HG03354 (cell line): ENCODE results near the gene COL4A5.
"Not testable (repeated sequence)": the region's sequence is repeated elsewhere in the genome, so short reads cannot be mapped to it uniquely, and the experiment has no call there.

Experiments used
- ATAC-seq: cut with Tn5 transposase; IDR thresholded peaks from one replicate; pipeline ENCODE4 v1.9.1; 2021; ENCODE audit warnings: mild to moderate bottlenecking; ENCODE audit not compliant: unreplicated experiment, poor library complexity, severe bottlenecking

Gene COL4A5

DNA sequence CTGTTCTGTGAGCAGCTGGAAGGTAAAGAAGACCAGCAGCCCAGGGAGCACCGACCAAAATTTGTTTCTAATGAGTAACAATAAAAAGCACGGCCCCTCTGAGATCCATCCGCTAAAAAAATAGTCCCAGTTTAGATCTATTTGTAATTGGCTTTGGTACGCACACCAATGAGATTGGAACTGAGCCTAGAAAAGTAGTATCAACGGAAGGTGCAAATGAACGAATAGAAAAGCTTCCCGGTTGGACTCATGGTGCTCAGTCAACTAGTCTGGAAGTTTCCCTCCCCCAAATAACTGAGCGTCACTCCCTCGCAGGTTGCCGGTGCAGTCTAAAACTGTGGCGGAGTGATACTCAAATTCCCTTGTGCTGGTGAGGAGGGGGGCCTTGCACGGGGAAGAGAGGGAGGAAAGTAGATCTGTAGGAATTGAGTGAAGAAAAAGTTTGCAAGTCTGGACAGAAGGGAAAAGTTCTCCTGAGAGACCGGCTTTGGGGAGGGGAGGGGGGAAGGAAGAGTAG, at the start of gene COL4A5:
Gene COL4A5, plus strand, starts transcription at position 413 of the 517 bp plus-strand sequence. CDS start 288 bp downstream, outside the sequence.
- ATAC-seq, result no peak

DNA sequence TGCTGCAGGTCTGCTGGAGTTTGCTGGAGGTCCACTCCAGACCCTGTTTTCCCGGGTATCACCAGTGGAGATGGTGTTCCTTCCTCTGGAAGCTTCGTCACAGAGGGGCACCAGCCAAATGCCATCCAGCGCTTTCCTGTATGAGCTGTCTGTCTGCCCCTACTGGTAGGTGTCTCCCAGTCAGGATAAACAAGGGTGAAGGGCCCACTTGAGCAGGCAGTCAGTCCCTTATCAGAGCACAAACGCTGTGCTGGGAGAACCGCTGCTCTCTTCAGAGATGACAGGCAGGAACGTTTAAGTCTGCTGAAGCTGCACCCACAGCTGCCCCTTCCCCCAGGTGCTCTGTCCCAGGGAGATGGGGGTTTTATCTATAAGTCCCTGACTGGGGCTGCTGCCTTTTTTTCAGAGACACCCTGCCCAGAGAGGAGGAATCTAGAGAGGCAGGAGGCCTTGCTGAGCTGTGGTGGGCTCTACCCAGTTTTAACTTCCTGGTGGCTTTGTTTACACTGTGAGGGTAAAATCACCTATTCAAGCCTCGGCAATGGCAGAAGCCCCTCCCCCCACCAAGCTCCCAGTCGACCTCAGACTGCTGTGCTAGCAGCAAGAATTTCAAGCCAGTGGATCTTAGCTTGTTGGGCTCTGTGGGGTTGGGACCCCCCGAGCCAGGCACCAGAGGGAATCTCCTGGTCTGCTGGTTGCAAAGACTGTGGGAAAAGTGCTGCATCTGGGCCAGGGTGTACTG, 48.5 kb upstream of the COL4A5 start:
- ATAC-seq, result not testable (repeated sequence)

DNA sequence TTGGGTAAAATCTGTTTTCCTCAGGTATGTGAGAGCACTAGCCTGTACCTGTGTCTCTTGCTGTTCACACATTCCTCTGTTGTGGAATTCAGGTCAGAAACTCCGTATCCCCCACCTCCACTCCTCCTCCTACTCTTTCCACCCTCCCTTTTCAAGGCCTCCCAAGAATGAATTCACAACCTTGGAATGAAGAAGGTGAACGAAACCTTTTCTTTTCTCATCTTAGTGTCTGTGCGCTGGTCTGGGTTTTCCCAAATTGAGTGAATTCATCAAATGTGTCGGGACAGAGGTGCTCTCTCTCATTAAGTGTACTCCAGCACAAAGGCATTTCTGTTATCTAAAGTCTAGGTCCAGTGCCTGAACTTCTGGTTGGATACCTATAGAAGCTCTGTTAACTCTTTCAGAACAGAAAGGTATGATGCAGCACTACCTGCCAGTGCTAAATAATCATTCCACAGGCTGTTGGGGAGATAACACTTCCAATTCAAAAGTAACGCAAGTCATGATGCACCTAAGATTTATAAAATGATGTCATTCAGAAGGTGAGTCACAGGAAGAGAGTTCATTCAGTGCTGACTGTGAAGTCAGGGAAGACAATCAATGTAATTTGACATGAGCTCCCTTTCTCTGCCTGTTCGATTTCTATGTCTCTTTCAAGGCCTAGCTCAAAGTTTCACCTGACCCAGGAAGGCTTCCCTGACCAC, 43.3 kb upstream of the COL4A5 start:
- ATAC-seq, result no peak

DNA sequence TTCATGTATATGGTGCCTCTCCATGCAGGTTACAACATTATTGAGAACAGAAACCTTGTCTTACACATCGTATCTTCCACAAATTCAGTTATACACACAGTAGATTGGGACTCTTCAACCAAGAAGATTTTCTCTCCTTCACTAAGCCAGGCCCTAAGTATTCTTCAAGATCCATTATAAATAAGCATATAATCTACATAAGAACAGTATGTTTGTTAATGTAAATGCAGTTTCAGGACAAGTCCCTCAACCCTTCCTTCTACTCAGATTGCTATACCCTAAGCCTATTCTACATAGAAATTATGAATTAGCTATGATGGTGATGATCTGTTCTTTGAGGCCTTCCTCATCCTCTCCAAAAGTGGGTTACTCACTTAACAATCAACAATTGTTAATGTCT, 42.7 kb upstream of the COL4A5 start:
- ATAC-seq, result no peak

DNA sequence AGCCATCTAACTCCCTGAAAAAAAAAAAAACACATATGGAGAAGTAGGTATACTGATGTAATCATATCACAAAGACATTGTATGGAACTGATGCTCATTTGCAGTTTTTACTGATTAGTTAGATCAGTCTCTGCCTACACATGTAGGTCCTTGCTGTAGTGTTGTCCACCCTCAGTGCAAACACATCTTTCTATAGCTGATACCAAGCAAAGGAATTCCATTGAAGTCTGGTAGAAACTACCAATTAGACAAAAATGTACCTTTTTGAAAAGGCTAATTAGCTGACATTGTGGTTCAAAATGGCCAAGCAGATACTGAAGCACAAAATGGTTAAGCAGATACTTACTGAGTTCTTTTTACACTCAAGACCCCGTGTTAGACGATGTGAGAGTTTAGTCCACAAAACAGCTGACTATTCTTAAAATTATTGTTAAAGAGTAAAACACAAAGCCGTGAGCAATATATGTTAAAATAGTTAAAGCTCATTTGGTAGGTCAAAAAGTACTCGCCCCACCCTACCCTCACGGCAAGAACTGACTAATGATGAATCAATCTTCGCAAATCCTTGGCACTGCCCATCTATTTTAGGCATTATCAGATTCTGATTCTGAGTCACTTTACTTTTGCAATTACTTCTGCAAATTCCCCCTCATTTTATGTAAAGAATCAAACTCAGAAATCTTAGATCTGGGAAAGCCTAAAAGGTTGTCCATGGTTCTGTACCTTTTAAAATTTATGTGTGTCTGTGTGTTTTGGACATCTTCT, 41.8 kb upstream of the COL4A5 start:
- no peak for ATAC-seq

DNA sequence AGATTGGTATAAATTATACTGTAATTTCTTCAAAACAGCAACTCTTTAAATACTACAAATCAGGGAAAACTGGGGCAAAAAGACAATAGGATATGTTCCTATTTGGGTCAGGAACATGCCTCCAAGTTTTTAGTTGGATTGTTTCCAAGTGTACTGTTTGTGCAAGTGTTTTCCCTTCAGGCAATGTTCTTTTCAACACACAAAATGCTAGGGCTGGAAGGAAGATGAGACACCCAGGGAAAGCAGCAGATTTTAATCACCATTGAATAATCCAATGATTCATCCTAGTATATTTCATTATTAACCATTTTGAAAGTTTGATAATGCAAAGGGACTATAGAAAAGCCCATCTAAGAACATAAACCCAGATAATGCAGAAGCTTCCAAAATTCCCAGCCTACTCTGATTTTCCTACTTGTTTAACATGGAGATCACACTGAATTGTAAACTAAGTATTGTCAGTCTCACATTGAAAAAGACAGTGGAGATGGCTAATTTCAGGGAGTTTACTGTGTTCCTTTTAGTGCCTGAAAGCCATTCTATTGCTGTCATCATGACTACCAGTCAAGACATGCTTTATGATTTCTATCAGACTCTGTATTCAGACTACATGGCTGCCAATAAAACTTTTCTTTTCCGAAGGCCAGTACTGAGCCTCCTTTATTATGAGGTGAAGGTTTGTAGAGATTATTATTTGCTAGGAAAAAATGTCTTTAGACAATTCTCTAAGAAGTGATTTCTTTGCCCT, 40.0 kb upstream of the COL4A5 start:
- no peak for ATAC-seq

DNA sequence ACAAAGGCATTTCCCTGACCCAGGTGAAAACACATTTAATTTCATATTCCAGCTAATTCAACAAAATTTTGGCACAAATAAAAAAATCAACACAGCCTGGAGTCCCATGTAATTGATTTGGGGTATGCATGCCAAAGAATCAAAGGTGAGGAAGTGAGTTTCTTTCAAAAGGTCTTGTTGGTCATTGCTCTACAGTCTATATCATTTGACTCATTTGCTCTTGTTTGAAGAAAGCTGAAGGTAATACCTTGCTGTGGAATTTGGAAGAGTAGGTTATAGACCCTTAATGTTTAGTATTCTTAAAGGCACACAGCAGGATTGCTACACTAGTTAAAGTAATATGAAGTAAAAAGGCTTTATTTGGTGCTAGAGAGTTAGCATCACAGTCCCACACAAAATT, 26.9 kb upstream of the COL4A5 start:
- no peak for ATAC-seq

DNA sequence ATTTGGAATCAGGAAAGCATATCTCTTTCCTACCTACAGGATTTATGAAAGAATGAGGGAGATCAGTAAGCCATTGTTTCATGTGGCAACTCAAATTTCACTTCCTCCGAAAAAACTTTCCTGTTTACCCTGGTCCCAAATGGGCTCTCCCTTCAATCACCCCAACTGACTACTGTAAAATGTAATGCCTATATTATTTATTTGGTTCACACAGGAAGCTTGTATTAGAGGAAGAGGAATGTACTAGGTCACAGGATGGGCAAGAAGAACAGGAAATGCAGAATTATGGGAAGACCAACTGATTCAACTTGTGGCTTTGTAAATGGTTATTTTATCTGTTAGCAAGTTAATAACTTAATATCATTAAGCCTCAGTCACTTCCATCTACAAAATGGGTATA, 24.5 kb upstream of the COL4A5 start:
- no peak for ATAC-seq

DNA sequence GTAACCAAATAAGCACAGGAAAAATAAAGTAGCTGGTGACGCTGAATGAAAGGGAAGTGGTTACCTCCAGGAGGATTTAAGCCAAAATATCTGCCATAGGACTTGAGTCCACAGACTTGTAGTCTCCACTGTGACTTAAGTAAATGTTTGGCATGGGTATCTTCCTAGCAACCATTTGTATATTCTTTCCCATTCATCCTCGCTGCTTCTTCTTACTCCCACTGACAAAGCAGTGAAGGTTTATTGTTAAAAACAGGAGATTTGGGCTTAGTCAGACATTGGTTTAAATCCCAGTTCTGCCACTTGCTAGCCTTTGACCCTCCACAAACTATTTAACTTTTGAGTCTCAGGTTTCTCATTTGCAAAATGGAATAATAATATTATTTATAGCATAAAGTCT, 23.7 kb upstream of the COL4A5 start:
- ATAC-seq, result no peak

DNA sequence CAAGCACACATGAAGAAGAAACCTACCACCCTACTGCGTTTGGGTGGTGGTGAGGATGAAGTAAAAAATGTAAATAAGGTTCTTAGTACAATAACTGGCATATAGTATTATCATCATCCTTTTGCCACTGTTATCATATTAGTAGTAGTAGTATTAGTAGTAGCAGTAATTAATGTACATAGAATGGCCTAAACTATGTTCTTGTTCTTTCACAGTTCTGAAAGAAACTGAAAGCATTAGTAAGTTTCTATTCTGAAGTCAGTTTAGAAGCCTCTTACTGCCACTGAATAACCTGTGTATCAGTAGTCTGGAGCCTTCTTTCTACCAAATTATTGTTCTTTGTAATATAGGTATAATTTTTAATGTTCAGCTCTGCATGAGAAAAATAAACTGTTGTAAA, 22.4 kb upstream of the COL4A5 start:
- peak; percentile 71 for ATAC-seq

DNA sequence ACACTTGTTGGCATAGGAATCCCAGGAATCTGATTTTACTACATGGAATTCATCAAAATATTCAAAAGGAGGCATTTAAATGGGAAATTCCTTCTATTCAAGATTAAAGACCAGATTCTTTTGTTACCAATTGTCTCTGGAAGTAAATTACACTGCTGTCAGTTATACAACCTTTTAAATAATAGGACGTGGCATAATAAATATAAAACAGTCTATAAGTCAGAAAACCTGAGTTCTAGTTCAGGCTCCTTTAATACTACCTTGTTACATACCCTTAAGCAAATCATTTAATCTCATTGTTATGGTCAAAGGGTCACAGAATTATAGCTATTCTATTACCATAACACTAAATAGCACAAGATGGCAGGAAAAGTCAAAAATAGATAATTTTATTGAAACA, 20.2 kb upstream of the COL4A5 start:
- ATAC-seq, result no peak

DNA sequence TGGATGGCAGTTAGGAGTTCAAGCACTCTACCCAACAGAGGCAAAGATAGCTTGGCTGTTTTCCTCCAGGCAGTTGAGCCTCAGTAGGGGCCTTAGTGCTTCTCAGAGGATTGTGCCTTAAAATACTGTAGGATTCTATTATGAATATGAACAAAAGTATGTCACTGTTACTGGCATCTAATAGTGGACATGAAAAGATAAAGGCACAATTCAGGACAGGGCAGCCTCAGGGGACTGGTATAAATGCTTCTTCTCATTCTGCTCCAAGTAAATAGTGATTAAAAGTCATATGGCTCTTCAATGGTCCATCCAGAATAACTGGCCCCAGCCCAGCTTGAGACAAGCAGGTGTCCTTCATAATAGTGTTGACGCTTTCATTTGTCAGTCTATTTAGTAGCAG, 19.2 kb upstream of the COL4A5 start:
- ATAC-seq, result no peak

DNA sequence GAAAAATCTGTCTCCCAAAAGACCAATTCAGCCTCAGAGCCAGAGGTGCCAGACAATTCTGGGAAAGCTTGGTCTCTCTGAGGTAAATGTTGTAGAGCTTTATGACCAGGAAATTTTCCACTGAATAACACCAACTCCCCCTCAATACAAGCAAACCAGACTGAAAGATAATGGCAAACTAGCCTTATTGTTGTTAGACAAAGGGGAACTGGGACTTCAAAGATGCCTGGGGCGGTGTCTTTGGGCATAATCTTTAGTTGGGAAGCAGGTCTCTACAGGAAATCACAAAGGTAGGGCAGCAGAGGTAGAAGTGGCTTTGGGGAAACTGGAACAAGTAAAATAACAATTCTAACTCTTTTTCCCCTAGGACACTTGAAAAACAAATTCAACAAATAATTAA, 13.4 kb upstream of the COL4A5 start:
- no peak for ATAC-seq

DNA sequence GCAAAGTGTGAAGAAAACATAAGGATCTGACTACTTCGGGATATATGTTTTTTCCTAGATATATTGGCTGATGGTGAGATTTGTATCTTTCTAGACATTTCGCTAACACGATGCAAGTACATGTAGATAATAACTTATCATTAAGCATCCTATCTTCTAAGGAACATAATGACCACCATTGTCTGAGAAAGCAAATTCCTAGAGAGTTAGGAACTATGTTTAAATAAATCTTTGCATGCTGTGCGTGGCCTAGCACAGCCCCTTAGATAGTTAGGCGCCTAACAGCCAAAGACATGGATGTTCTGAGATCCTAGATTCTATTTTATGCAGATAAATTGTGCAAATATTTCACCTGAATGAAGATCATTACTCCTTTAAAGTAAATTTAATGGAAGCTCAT, 4.4 kb upstream of the COL4A5 start:
- ATAC-seq, result no peak

DNA sequence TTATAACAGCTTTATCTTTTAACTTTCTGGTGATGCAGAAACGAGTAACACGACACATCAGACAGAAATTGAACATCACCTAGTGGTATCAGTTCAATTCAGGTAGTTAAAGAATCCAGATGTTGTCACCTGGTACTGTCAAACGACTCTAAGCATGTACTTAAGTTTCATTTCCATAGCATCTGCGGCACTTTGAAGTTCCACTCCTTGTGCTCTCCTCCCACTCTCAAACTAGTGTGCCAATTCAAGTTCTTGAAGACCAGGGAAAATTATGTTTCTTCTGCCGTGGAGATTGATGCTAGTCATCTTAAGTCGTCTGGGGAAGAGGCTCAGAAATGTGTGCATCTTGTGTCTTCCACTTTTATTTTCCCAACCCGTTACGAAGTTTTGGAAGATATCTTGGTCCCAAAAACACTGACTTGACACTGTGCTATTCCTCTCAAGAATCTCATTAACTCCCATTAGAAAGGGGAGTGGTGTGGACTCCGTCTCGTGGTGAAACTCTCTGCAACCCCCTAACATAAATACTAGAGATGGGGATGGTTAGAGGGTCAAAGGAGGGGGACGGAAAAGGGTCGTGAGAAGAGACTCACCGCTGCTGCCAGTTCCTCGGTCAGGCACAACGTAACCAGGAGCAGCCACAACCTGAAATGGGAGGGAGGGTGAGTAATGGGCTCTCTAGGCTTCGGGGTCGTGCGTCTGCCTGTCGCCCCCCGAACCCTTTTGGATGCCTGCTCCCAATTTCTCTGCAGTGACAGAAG, 2.1 kb upstream of the COL4A5 start:
- no peak for ATAC-seq

DNA sequence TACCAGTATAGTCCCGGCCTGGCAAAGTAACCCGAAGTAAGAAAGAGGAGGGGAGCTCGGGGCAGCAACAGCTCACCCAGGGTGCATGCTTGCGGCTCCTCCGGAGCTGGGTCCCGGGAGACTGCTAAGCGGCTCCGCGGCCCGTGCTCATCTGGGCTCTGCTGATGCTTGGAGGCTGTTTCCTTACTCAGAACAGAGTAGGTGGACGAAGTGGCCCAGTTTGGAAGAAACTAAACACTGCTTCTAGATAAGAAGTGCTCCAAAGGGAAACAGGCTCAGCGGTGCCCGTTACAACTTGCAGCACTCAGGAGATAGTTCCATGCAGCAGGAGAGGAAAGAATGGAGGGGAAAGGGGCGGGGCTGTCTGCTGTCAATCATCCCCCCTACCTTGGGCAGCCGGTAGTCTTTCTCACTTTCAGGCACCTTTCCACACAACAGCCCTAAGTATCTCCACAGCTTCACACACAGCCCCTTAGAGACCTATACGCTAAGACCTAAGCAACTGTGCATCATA, 1.5 kb upstream of the COL4A5 start, which contains the start of gene COL4A6:
Gene COL4A6, minus strand, starts transcription at position 313 of the 514 bp plus-strand sequence. Its CDS starts 226 bp downstream, at position 87.
- no peak for ATAC-seq

DNA sequence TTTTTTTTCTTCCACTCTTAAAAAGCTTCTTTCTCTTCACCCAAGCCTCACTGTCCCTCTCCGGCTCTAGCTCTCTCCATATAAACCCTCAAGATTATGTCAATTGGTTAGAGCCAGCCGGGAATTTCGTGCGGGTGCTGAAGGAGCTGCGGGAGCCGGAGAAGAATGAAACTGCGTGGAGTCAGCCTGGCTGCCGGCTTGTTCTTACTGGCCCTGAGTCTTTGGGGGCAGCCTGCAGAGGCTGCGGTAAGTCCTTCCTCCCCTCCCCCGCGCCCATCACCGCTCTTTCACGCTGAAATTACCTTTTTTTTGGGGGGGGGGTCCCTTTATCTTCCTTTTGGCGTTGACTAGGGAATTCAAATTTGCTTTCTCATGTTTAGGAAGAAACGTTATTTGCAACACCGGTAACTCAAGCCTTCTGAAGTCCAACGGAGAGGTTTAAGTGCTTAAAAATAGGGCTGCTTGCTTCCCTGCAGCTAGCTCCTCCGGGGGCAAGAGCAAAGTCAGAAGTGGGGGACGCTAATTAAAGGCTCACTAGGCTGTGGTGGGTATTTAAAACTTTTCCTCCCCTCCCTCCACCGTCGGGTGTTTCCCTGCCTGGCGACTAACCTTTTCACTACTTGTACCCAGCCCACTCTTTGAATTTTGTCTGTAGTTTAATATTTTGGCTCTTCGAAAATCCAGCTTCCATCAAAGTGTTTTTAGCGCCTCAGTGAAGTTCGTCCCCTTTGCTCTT, 491 bp downstream of the COL4A5 start:
- no peak for ATAC-seq

DNA sequence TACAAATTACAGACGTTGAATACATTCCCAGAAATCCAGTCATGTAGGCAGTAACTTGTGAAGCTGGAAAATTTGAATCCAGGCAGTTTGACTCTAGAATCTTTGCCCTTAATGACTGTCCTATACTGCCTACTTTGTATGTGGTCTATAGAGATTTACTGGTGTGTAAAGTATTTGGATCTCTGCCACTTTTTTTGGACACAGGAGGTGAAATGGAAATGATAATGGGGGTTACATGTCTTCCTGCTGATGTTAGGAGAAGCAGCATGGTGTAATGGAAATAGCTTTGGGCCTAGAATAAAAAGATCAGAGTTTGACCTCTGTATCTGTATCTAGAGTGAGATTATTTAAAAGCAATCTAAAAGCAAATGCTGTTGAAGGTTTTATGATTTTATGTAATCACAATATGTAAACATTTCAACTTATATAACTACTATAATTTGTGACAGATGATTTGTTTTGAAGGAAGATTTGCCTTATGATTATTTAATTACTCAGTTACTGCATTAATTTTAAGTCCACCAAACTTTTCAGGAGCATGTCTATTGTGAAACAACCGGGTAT, 3.3 kb downstream of the COL4A5 start:
- no peak for ATAC-seq
